Hematopoietic multipotent progenitor cell treated with erythropoietin and hydrocortisone succinate and interleukin-3 and kit ligand, for 8 days (in vitro differentiated cells): ENCODE measurements around the gene SKP1.
"Not testable (repeated sequence)": the region's sequence is repeated elsewhere in the genome, so short reads cannot be mapped to it uniquely, and the experiment has no call there.

Source experiments
- DNase-seq: peaks from one replicate; pipeline ENCODE4 v3.0.0-alpha.2; 2015

SKP1 gene

GRCh38 chr5:134176511-134177368 is at the start of gene SKP1:
SKP1 (minus strand) TSS chr5:134176950; CDS start chr5:134174022, 2,928 bp downstream.
- DNase-seq = peak; percentile 85

- peak; percentile 97 for DNase-seq
Measured at GRCh38 chr5:134225780-134226440, 49.2 kb upstream of the SKP1 start, which contains the start of gene PPP2CA. PPP2CA (minus strand) TSS chr5:134226073; CDS start chr5:134225861, 212 bp downstream.

- peak; percentile 61 for DNase-seq
Measured at GRCh38 chr5:134224888-134225779, 48.4 kb upstream of the SKP1 start.

- peak; percentile 19 for DNase-seq
Measured at GRCh38 chr5:134223406-134224248, 46.9 kb upstream of the SKP1 start.

GRCh38 chr5:134221690-134222089 is 44.9 kb upstream of the SKP1 start:
- not testable (repeated sequence) for DNase-seq

- no peak for DNase-seq
Measured at GRCh38 chr5:134215757-134216156, 39.0 kb upstream of the SKP1 start.

- not testable (repeated sequence) for DNase-seq
Measured at GRCh38 chr5:134211263-134212031, 34.7 kb upstream of the SKP1 start.

- no peak for DNase-seq
Measured at GRCh38 chr5:134209477-134210245, 32.9 kb upstream of the SKP1 start.

- DNase-seq = no peak
Measured at GRCh38 chr5:134207696-134208095, 30.9 kb upstream of the SKP1 start.

- DNase-seq = no peak
Measured at GRCh38 chr5:134206627-134207160, 29.9 kb upstream of the SKP1 start.

GRCh38 chr5:134204575-134204974 is 27.8 kb upstream of the SKP1 start:
- no peak for DNase-seq

- no peak for DNase-seq
Measured at GRCh38 chr5:134203630-134204029, 26.9 kb upstream of the SKP1 start.

- DNase-seq = peak; percentile 24
Measured at GRCh38 chr5:134195666-134196065, 18.9 kb upstream of the SKP1 start.

- no peak for DNase-seq
Measured at GRCh38 chr5:134189031-134189430, 12.3 kb upstream of the SKP1 start.

- DNase-seq = no peak
Measured at GRCh38 chr5:134188092-134188491, 11.3 kb upstream of the SKP1 start.

GRCh38 chr5:134184155-134185135 is 7.7 kb upstream of the SKP1 start:
- DNase-seq = peak; percentile 81

GRCh38 chr5:134183481-134183880 is 6.7 kb upstream of the SKP1 start:
- no peak for DNase-seq

- DNase-seq = no peak
Measured at GRCh38 chr5:134178096-134178419, 1.3 kb upstream of the SKP1 start.
